Right hindlimb (tissue), 1 donor: ENCODE data around the gene MFN2.
"Not testable (repeated sequence)": the region's sequence is repeated elsewhere in the genome, so short reads cannot be mapped to it uniquely, and the experiment has no call there.

Source experiments
- DNase-seq: peaks from one replicate; pipeline ENCODE4 v3.0.0-alpha.2; 2018

MFN2 gene

DNA sequence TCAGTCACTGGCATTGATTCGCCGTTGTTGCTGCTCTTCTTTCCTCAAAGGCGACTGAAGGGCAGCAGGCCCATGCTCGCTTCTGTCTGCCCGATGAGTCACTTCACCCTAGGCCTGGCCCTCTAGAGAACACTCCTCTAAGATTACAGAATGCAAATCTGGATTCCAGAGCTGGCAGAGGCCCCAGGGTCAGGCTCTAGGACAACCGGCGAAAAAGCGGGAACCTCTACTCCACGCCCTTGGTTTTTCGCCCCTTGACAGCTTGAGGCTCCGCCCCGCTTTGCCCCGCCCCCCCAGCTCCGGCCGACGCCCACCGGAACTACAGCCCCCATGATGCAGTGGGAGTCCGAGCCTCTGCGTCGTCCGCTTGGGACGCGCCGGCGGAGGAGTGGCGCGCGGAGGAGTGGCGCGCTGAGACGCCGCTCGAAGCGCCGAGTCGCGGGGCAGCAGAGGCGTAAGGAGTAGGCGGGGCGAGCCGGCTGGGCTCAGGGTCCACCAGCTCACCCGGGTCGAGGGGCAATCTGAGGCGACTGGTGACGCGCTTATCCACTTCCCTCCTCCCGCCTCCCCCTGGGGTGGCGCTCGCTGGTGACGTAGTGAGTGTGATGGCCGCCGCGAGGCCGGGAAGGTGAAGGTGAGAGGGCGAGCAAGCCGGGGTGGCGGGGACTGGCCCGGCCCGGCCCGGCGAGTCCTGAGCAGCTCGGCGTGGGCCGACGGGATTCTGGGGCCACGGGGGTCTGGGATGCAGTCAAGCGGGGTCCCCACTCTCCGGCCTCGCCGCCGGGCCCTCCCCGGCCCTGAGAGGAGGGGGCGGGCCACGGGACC, at the start of gene MFN2:
TSS of gene MFN2 (plus strand) at position 594 of the 825 bp plus-strand sequence. CDS start 8,725 bp downstream, outside the sequence.
- DNase-seq = peak; percentile 98

- peak; percentile 46 for DNase-seq
These were observed 49.4 kb upstream of the MFN2 start for GRCh38 chr1:11930571-11931445.

GRCh38 chr1:11931845-11932244, 48.4 kb upstream of the MFN2 start:
- no peak for DNase-seq

DNA sequence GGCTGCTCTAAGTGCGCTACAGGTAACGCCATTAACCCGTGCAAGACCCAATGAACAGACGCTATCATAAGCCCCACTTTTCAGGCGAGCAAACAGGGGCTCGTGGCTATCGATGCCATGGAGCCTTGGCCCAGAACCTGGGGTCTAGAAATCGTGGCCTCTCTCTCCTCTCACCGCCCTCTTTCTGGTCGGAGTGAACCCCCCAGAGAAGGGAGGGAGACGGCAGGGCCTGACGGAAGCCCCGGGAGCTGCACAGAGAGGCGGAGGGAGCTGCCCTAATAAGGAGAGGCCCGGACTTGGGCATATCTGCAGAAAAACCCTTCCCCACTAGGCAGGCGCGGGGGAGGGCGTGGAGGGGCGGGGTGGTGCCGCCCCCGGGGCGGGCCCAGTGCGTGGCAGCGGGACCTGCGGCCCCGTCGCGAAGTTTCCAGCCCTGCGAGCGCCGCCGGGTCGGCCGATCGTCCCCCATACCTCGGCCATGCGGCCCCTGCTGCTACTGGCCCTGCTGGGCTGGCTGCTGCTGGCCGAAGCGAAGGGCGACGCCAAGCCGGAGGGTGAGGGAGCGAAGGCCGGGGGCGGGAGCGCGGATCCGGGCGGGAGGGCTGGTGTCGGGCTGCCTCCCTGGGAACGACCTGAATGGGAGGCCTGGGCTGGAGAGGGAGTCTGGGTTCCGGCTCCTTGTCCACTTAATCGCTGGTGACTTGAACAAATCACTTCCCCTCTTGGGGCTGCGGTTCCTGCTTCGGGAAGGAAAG, 45.8 kb upstream of the MFN2 start, which contains the start of gene PLOD1:
TSS of gene PLOD1 (plus strand) at position 416 of the 755 bp plus-strand sequence. CDS start at position 479, 63 bp downstream.
- DNase-seq = peak; percentile 97

DNA sequence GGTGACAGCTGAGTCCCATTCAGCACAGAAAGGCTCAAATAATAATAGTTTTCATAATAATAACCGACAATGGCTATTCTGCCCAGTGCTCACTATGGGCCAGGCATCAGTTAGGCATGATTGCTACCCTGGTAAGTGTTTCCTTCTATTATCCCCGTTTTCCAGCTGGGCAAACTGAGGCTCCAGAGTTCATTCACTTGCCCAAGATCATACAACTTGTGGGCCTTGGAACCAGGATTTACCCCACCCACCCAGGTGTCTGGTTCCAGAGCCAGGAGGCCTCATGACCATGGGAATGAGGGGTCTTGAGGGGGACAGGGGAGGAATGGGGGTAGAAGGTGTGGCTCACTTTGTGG, 45.2 kb upstream of the MFN2 start:
- DNase-seq = no peak

DNA sequence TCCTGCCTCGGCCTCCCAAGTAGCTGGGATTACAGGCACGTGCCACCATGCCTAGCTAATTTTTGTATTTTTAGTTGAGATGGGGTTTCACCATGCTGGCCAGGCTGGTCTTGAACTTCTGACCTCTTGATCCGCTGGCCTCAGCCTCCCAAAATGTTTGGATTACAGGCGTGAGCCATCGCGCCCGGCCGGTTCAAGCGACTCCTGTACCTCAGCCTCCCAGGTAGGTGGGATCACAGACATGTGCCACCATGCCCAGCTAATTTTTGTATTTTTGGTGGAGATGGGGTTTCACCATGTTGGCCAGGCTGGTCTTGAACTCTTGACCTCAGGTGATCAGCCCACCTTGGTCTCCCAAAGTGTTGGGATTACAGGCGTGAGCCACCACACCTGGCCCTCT, 44.5 kb upstream of the MFN2 start:
- not testable (repeated sequence) for DNase-seq

- peak; percentile 84 for DNase-seq
These were observed 41.3 kb upstream of the MFN2 start for GRCh38 chr1:11938722-11939526.

- DNase-seq = not testable (repeated sequence)
These were observed 40.5 kb upstream of the MFN2 start for GRCh38 chr1:11939794-11940193.

DNA sequence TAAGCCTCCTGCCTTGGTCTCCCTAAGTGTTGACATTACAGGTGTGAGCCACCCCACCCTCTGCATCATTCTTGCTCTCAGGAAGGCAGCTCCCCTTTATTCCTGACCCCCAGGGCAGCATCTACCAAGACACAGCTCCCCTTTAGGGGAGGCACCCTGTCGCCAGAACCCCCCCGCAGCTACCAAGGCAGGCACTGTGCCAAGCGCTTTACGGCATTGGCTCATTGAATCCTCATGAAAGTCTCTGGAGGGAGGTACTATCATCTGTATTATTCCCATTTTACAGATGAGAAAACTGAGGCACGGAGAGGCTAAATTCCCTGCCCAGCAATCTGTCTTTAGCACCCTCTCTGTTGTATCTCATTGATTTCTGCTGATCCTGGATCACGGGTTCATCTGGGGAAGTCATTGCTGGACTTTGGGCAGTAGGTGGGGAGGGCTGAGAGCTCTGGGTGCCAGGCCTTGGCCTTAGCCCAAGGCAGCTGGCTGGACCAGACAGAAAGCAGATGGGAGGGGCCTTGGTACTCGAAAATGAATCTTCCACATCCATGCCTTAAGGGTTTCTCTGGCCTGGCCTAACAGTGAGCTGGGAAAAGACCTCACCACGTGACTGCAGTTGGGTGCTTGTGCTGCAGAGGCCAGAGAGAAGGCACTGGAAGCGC, 39.9 kb upstream of the MFN2 start:
- DNase-seq = peak; percentile 53

- no peak for DNase-seq
These were observed 38.0 kb upstream of the MFN2 start for GRCh38 chr1:11942280-11942679.

- no peak for DNase-seq
These were observed 36.6 kb upstream of the MFN2 start for GRCh38 chr1:11943619-11944018.

GRCh38 chr1:11944358-11944931, 35.8 kb upstream of the MFN2 start:
- peak; percentile 77 for DNase-seq

GRCh38 chr1:11946647-11947046, 33.6 kb upstream of the MFN2 start:
- no peak for DNase-seq

DNA sequence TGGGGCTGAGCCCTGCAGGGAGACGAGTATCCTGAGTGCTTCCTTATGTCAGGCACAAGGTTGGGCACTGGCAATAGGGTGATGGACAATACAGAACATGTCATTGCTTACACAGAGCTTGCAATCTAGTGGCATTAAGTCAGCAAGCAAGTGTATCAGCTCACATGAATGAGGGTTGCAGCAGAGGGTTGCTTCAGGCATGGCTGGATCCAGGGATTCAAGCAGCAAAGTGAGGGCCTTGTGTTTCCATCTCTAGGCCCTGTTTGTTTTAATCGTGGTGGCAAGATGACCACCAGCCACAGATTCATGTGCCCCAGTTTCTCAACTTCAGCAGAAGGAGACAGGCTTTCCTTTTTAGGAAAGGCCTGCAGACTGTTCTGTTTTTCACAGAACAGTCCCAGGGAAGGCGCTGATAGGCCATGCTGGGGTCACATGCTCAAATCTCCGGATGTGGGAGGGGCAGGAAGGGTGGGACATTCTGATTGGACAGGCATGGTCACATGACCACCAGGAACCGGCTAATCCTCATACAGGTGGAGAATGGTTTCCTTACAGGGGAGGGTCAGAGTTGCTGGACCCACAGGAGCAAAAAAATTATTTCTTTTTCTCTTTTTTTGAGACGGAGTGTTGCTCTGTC, 31.3 kb upstream of the MFN2 start:
- DNase-seq = no peak

DNA sequence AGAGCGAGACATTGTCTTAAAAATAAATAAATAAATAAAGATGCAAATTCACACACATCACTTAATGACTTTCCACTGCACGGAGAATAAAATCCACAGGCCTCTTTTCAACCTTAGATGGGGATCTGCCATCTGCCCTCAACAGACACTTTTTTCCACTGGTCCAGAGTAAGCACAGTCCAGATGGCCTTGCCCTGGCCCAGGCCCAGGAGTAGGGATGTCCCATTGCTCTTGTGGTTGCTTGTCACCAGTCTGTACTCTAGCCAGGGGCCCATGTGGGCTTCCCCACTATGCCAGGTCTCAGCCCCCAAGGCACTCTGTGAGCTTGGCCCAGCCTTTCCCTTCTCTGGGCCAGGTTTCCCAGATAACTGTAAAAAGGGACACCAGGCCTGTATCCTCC, 28.3 kb upstream of the MFN2 start:
- no peak for DNase-seq

- DNase-seq = no peak
These were observed 27.7 kb upstream of the MFN2 start for GRCh38 chr1:11952455-11953109.

GRCh38 chr1:11955221-11955620, 25.0 kb upstream of the MFN2 start:
- no peak for DNase-seq

DNA sequence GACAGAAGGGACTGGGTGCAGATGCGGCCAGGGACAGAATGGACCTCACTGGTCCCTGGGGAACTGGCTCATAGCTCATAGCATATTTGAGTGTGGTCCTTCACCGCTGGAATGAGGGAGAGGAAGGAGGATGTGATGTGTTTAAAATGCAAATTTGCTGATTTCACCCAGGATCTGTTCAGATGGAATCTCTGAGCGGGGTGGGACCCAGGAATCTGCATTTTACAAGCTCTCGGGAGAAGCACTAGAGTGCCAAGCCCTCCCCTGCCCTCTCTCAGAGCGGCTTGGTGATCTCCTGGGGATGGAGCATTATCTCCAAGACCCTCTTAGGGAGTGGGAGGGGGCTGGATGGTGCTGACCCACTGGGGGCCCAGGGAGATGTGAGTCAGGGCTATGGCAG, 22.8 kb upstream of the MFN2 start:
- no peak for DNase-seq

GRCh38 chr1:11957897-11958296, 22.3 kb upstream of the MFN2 start:
- no peak for DNase-seq

DNA sequence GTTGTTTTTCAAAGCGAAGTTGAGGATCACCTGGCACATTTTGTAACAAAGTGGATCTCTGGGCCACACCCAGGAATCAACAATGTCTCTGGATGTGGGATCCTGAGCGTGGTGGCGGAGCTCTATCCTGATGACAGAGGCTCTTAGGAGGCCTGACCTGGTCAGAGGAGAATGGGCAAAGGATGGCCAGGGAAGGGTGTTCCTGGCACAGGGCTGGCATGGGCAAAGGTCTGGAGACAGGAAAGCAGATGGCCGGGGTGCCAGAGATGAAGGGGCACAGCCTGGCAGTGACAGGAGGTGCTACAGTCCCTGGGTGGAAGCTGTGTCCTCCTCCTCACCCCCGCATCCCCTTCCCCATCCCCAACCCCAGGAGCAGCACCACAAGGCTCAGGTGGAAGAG, 20.0 kb upstream of the MFN2 start:
- no peak for DNase-seq
